ENCODE data around the gene FZD4. TPM values are rescaled to one million over a fixed set of nuclear protein-coding genes. Genes with fewer than 3 reads are reported as not detected.
"Not testable (repeated sequence)": the region's sequence is repeated elsewhere in the genome, so short reads cannot be mapped to it uniquely, and the experiment has no call there.

Gene FZD4
- total RNA-seq, 1 experiment from 2014 or later = 10.5 TPM

GRCh38 chr11:86938203-86938899, 16.8 kb downstream of the FZD4 start:
- DNase-seq (ENCODE audit: low spot score) = no peak

- not testable (repeated sequence) for DNase-seq (ENCODE audit: low spot score)
Measured at GRCh38 chr11:86937193-86937806, 17.9 kb downstream of the FZD4 start.

DNA sequence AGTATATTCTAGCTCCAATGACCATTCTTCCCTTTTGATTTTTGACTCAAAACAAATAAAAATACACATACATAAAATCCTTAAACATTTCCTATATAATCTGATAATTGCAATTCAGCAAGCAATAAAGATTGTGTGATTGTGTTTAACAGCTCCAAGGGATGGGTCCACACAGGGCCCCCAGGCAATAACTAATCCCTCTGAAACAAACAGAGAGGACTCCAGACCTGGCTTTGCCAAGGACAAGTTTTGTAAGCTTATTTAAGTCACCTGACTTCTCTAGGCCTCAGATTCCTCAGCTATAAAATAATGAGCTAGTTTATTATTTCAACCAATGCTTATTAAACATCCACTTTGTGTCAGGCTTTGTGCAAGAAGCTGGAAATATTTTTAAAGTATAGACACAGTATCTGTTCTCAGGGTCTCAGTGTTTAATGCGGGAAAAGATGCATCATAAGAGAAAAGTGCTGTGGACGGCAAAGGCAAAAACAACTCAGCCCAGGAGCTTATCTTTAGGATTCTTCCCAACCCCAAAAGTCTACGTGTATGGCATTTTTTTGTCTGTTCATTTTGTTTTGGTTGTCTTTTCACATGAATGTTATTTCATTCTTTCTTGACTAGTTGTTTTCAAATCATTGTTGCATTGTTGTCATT, 20.1 kb downstream of the FZD4 start:
- DNase-seq (ENCODE audit: low spot score) = no peak

DNA sequence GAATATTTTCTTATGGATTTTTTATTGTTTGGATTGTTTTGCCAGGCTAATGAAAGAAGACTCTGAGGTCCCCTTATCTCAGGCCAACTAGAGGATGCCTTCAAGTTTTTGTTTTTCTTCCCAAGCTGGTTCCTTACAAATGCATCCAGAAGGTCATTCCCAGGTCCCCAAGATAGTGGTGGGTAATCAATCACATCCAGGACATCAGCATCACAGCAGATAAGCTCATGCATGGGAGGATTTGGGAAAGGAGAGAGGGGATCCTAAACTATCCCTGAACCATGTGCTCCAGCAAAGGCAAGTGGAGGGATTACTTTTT, 20.7 kb downstream of the FZD4 start:
- DNase-seq (ENCODE audit: low spot score) = no peak

GRCh38 chr11:86933891-86934581, 21.2 kb downstream of the FZD4 start:
- DNase-seq (ENCODE audit: low spot score) = no peak

DNA sequence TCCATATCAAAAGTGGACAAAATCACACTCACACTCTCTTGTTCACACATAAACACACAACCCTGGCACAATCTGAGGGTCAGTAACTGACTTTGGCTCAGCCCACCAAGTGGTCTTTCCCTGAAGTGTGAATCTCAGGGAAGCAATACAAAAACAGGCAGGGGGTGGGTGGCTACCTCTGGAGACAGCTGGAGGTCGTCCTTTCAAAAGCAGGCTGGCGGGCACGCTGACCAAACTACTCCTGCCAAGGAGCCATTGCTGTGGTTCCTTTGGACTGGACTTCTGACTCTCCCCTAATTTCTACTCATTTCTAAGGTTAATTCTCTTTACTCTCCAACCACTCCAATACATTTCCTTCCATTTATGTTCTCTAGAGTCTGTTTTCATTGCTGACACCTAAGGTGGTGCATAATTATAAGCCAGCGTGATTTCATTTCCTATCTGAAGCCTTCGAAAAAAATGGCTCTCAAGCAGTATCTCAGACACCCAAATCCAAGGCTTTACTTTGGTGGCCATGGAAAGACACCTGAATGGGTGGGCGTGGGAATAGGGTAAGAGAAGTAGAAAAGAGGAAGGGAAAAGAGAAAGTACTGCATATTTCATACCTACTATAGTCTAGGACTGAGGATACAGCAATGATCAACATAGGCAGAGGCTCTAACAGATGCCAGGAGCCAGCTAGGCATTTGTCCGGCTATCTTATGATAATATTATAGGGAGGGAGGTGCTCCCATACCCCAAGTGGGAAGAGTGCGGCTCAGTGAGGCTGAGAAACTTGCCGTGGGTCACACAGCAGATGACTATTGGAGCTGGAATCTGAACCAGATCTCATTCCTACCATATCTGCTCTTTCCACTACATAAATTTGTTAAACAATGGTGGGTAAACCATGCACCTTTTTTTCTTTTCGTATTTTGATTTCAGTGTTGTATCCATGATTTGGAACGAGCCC, 22.0 kb downstream of the FZD4 start:
- no peak for DNase-seq (ENCODE audit: low spot score)

GRCh38 chr11:86932259-86932585, 23.0 kb downstream of the FZD4 start:
- DNase-seq (ENCODE audit: low spot score) = no peak

DNA sequence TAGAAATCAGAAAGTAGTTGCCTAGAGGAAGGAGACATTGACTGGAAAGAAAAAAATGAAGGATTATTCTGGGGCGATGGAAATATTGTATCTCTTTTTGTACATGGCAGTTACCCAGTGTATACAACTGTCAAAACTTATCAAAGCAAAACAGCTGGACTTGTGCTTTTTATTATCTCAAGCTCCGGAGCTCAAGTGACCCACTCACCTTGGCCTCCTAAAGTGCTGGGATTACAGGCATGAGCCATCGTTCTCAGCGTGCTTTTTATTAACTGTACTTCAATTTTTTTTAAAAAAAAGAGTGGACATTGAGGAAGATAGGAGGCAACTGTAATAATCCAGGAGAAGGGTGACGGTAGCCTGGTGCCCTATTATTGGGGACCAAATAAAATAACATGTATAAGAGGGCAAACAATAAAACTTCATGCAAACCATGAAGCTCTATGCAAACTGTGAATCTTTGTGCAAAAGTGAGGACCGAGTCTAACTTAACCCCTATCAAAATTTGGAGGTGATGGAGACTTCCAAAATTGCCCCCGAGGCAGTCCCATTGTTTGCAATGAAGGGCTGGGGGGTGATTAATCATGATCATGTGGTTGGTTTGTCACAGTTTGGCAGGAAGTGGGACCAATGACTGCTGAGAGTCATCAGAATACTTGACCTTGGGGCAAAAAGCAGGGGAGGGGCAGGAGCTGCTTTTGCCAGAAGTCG, 23.5 kb downstream of the FZD4 start:
- DNase-seq (ENCODE audit: low spot score) = peak; percentile 44

DNA sequence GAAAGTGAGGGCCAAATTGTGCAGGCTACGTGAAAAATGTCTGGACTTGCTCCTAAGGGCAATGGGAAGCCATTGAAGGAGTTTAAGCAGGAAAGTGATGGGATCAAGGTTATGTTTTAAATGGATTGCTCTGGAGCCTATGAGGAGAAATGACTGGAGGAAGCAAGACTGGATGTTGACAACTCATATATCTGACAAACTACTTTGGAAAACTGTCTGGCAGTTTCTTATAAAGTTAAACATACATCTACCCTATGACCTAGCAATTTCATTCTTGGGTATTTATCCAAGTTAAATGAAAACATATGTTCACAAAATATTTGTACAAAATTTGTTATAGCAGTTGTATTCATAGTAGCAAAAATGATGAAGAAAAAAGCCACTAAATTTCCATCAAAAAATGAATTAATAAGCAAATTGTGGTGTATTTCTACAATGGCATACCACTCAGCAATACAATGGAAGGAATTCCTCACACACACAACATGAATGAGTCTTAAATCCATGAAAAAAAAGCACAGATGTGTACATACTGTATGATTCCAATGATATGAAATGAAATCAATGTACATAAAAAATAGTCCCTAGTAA, 24.1 kb downstream of the FZD4 start:
- DNase-seq (ENCODE audit: low spot score) = no peak

GRCh38 chr11:86926975-86927374, 28.2 kb downstream of the FZD4 start:
- no peak for DNase-seq (ENCODE audit: low spot score)

DNA sequence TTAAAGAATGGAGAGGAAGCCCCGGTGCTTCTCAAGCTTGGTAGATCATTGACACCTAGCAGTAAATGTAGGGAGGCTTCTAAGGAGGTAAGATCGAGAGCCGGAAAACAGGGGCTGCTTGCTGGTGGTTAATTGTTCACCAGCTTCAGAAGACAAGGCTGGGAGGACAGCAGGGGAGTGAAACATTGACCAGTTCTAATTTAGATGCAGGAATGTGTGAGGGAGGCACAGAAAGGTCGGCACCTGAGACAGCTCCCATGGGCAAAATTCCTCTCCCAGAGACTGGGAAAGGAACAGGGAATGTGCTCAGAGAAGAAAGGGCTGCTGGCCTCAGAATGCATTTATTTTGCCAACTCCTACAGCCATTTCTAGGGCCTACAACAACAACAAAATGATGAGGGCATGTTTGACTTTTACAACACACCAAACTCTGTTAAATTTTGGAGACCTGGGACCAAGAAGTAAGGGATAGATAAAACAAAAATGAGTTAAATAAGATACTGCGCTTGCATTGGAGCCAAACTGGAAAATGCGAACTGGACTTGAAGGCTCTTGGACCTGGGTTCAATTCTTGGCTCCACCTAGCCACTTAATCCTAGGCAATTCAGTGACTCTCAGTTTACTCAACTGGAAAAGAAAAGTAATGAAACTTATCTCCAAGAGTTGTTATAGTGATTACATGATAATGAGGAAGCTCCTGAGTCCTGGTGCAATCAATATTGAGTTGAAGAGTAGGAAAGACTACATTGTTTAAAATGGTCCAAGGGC, 31.0 kb downstream of the FZD4 start:
- no peak for DNase-seq (ENCODE audit: low spot score)

DNA sequence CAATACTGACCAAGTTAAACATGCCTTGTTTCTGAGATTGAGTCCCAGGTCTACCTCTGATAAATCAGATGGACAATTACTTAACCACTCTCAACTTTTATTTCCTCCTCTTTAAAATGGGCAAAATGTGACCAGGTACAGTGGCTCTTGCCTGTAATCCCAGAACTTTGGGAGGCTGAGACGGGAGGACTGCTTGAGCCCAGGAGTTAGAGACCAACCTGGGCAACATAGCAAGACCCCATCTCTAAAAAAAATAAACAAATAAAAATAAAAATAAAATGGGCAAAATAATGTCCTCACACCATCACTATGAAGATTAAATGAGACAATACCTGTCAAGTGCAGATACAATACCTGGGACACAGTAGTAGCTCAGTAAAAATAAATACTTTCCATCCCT, 33.0 kb downstream of the FZD4 start:
- no peak for DNase-seq (ENCODE audit: low spot score)

DNA sequence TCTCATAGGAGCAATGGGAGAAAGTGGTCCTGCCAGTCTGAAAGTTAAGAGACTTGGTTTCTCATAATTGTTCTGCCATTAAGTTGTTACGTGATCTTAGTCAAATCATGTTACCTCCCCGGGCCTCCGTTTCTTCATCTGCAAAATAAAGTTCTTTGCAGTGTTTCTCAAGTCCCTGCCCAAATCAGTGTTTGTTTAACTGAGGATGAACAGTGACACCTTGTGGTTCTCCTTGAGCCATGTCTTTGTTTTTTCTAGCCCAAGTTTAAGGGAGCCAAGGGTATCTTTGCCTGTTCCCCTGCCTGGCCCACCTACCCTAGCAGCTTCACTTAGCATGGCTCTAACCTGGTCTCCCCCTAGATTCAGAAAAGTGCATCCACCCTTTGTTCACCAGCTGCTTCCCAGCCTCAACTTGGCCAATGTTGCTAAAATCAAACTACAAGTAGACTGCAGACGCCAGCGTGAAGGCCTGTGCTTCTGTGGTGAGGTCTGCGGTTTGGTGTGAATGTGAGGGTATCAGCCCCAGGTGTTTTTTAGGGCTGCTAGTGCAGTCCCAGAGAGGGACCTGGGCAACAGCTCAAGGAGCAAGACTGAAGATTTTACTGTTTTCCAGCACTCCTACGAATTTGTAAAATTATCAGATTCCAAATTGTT, 35.5 kb downstream of the FZD4 start:
- DNase-seq (ENCODE audit: low spot score) = peak; percentile 74

GRCh38 chr11:86918973-86919372, 36.2 kb downstream of the FZD4 start:
- no peak for DNase-seq (ENCODE audit: low spot score)

DNA sequence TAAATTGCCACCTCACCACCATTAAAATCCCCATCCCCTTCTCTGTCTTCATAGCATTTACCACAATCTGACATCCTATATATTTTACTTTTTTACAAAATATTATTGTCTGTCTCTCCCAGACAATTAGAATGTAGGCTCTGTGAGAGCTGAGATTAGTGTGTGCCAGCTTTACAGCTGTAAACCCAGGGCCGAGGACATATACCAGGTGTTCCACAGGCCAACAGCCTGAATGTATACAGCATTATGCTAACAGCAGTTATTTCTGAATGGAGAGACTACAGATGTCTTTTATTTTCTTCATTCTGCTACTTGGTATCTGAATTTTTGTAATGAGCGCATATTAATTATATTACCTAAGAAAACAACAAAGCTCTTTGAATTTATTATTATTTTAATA, 36.7 kb downstream of the FZD4 start:
- DNase-seq (ENCODE audit: low spot score) = no peak

GRCh38 chr11:86917589-86917988, 37.6 kb downstream of the FZD4 start:
- no peak for DNase-seq (ENCODE audit: low spot score)

DNA sequence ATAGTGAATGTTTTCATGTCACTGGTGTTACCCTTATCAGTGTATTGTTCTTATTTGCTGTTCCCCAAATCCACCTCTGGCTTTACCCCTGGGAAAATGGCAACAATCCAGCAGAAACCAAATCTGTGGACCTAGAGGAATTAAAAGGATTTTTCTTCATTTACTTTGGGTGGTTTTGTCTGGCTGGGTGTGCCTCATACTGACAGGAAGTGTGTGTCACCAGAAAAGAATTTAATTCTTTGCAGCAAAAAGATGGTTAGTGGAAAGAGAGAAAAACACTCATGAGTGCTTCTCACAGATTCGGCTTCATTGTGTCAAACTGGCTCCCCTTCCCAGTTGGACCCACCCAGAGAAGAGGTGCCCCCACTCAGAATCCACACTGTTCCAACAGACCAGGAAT, 38.9 kb downstream of the FZD4 start:
- DNase-seq (ENCODE audit: low spot score) = peak; percentile 84

- DNase-seq (ENCODE audit: low spot score) = not testable (repeated sequence)
Measured at GRCh38 chr11:86915850-86916249, 39.3 kb downstream of the FZD4 start.

- DNase-seq (ENCODE audit: low spot score) = no peak
Measured at GRCh38 chr11:86914865-86915519, 40.2 kb downstream of the FZD4 start.

Measured in H4 (cell line).